Transverse colon (tissue), 4 donors: Measurements from ENCODE around the gene FBXO41.

Experiments used
- EP300 ChIP-seq: sonication (generic); formaldehyde crosslinking; IDR thresholded peaks from one replicate; pipeline ENCODE4 v1.6.1; 2017; ENCODE audit warnings: antibody characterized with exemption, low read depth
- POLR2A ChIP-seq: fragments of 450-650 bp; IDR thresholded peaks from one replicate; pipeline ENCODE4 v1.6.1; 2016; ENCODE audit warnings: antibody characterized with exemption, mild to moderate bottlenecking, moderate library complexity
- POLR2AphosphoS5 ChIP-seq, 3 donors: sonication (generic); formaldehyde crosslinking; IDR thresholded peaks; one replicate each; pipeline ENCODE4 v1.6.1; 2016; ENCODE audit warnings: antibody characterized with exemption in 3 of 3
- TF ChIP-seq, protein P1 (sequence below), 5 experiments: fragments of 200-600 bp in 3 of 5; fragments of 450-650 bp in 2 of 5; sonication (generic) in 3 of 5; IDR thresholded peaks; 1 replicate in 2 of 5; 2 replicates in 3 of 5; pipeline ENCODE4 v1.5.1; 2016 to 2017; ENCODE audit warnings: antibody characterized with exemption in 5 of 5, inconsistent platforms in 3 of 5, mild to moderate bottlenecking in 2 of 5, moderate library complexity in 1 of 5

DNA sequence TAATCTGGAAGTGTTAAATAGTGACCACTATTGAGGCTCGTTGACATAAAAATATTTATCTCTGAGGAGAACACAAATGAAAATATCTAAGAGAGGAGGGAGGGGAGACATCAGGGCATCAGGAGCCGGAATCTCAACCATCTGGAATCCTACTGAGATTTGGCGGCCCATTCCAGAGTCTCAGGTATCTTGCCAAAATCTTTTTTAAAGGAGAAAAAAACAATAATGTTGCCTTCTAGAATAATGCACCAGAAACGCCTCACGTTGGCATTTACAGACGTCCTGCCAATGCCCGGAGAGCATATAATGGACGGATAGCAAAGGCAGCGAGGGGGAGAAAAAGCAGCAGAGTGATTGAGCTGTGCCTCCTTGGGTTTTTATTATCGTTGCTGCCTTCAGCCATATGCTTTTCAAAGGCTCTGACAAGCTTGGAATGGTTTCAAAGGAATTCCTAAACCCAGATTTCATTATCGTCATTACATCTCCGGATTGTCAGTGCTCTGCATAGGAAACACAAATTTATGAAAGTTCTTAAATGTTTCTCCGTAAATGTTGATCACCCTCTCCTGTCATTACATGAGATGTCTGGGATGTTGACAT, 39.9 kb upstream of the FBXO41 start:
- TF ChIP-seq EP300 (no peak), POLR2A (no peak), POLR2AphosphoS5 (IDR thresholded peaks at IDR 0.05) (no peak)
- TF ChIP-seq, protein P1, sequence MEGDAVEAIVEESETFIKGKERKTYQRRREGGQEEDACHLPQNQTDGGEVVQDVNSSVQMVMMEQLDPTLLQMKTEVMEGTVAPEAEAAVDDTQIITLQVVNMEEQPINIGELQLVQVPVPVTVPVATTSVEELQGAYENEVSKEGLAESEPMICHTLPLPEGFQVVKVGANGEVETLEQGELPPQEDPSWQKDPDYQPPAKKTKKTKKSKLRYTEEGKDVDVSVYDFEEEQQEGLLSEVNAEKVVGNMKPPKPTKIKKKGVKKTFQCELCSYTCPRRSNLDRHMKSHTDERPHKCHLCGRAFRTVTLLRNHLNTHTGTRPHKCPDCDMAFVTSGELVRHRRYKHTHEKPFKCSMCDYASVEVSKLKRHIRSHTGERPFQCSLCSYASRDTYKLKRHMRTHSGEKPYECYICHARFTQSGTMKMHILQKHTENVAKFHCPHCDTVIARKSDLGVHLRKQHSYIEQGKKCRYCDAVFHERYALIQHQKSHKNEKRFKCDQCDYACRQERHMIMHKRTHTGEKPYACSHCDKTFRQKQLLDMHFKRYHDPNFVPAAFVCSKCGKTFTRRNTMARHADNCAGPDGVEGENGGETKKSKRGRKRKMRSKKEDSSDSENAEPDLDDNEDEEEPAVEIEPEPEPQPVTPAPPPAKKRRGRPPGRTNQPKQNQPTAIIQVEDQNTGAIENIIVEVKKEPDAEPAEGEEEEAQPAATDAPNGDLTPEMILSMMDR (IDR thresholded peaks at IDR 0.05), result no peak
